Peyer's patch (tissue), 4 donors: ENCODE data around the gene MED16.

ENCODE experiments used
- POLR2A ChIP-seq, 2 donors: fragments of 450-650 bp; IDR thresholded peaks; one replicate each; pipeline ENCODE4 v1.5.1; 2017; ENCODE audit warnings: antibody characterized with exemption in 2 of 2, mild to moderate bottlenecking in 2 of 2, moderate library complexity in 2 of 2
- TF ChIP-seq, protein P1 (sequence below), 6 experiments: fragments of 450-650 bp in 4 of 6; fragments of 200-600 bp in 2 of 6; sonication (generic) in 1 of 6; IDR thresholded peaks; one replicate each; pipeline ENCODE4 v1.5.1; 2017 to 2019; ENCODE audit warnings: antibody characterized with exemption in 6 of 6, mild to moderate bottlenecking in 3 of 6, moderate library complexity in 1 of 6

- TF ChIP-seq, protein P1, sequence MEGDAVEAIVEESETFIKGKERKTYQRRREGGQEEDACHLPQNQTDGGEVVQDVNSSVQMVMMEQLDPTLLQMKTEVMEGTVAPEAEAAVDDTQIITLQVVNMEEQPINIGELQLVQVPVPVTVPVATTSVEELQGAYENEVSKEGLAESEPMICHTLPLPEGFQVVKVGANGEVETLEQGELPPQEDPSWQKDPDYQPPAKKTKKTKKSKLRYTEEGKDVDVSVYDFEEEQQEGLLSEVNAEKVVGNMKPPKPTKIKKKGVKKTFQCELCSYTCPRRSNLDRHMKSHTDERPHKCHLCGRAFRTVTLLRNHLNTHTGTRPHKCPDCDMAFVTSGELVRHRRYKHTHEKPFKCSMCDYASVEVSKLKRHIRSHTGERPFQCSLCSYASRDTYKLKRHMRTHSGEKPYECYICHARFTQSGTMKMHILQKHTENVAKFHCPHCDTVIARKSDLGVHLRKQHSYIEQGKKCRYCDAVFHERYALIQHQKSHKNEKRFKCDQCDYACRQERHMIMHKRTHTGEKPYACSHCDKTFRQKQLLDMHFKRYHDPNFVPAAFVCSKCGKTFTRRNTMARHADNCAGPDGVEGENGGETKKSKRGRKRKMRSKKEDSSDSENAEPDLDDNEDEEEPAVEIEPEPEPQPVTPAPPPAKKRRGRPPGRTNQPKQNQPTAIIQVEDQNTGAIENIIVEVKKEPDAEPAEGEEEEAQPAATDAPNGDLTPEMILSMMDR (IDR thresholded peaks at IDR 0.05) = no peak
- no peak for TF ChIP-seq POLR2A (IDR thresholded peaks at IDR 0.05)
Observed at GRCh38 chr19:890831-891230, 2.2 kb downstream of the MED16 start.
